ENCODE data around the gene IL37. TPM values are rescaled to one million over a fixed set of nuclear protein-coding genes. Genes with fewer than 3 reads are reported as not detected.

Gene IL37
- total and polyA plus RNA-seq, 12 donors = 0.33 TPM; not detected in 11

GRCh38 chr2:112880091-112880531, 30.9 kb upstream of the IL37 start:
- Histone ChIP-seq H3K36me3 (replicated peaks in 1 of 2) (no peaks in the 10 kb centered on the region), H3K27ac (no peak overlapping the region), H3K9me3 (replicated peaks in 1 of 3) (no peaks in the 10 kb centered on the region), H3K4me1 (replicated peaks in 1 of 2) (peaks cover 0 to 6% of the 10 kb centered on the region in 2 donors), H3K27me3 (no peaks in the 10 kb centered on the region), H3K4me3 (no peak overlapping the region)
- intact Hi-C loops (cut with DNase I) = loop anchor here in 1 of 2 donors (5.0 kb wide), 1 partner anchor 133 kb away; no protein-coding TSS in a partner anchor
- WGBS, 4 donors = 77 to 91% (median 87%) methylated on average over 3 to 5 of the region's 5 CpGs
- no peak for DNase-seq
- TF ChIP-seq POLR2A (IDR thresholded peaks at IDR 0.05) (no peak), CTCF (IDR thresholded peaks at IDR 0.05) (no peak)

GRCh38 chr2:112880696-112881095, 30.3 kb upstream of the IL37 start:
- no peak for DNase-seq
- intact Hi-C loops (cut with DNase I) = loop anchor here in 1 of 2 donors (5.0 kb wide), 1 partner anchor 133 kb away; no protein-coding TSS in a partner anchor
- TF ChIP-seq CTCF (IDR thresholded peaks at IDR 0.05) (no peak), POLR2A (IDR thresholded peaks at IDR 0.05) (no peak)
- no peaks in the 10 kb centered on the region for H3K27me3 ChIP-seq
- no peaks in the 10 kb centered on the region for H3K36me3 ChIP-seq (replicated peaks in 1 of 2)
- peaks cover 0 to 6% of the 10 kb centered on the region in 2 donors for H3K4me1 ChIP-seq (replicated peaks in 1 of 2)
- no peaks in the 10 kb centered on the region for H3K9me3 ChIP-seq (replicated peaks in 1 of 3)
- WGBS, 4 donors = 26 to 56% (median 50%) methylated on average over 7 of the region's 7 CpGs
- H3K27ac ChIP-seq = no peak overlapping the region
- no peak overlapping the region for H3K4me3 ChIP-seq

- DNase-seq = peak in 5 of 7 donors; percentile 20 to 37 (median 27)
- Histone ChIP-seq H3K27me3 (no peaks in the 10 kb centered on the region), H3K9me3 (replicated peaks in 1 of 3) (no peaks in the 10 kb centered on the region), H3K27ac (no peak overlapping the region), H3K4me3 (no peak overlapping the region), H3K4me1 (replicated peaks in 1 of 2) (peaks cover 0 to 6% of the 10 kb centered on the region in 2 donors), H3K36me3 (replicated peaks in 1 of 2) (no peaks in the 10 kb centered on the region)
- intact Hi-C loops (cut with DNase I) = loop anchor here in 1 of 2 donors (5.0 kb wide), 1 partner anchor 134 kb away; no protein-coding TSS in a partner anchor
- 69 to 77% (median 71%) methylated on average over 5 of the region's 5 CpGs for WGBS, 4 donors
- TF ChIP-seq POLR2A (IDR thresholded peaks at IDR 0.05) (no peak), CTCF (IDR thresholded peaks at IDR 0.05) (no peak)
Observed at GRCh38 chr2:112881217-112881985, 29.6 kb upstream of the IL37 start.

- DNase-seq = no peak
- Histone ChIP-seq H3K9me3 (replicated peaks in 1 of 3) (no peaks in the 10 kb centered on the region), H3K4me3 (no peak overlapping the region), H3K36me3 (replicated peaks in 1 of 2) (no peaks in the 10 kb centered on the region), H3K4me1 (replicated peaks in 1 of 2) (peaks cover 0 to 6% of the 10 kb centered on the region in 2 donors), H3K27me3 (no peaks in the 10 kb centered on the region), H3K27ac (no peak overlapping the region)
- intact Hi-C loops (cut with DNase I) = loop anchor here in 1 of 2 donors (5.0 kb wide), 1 partner anchor 136 kb away; no protein-coding TSS in a partner anchor
- WGBS, 4 donors = 70 to 80% (median 77%) methylated on average over 2 of the region's 2 CpGs
- TF ChIP-seq CTCF (IDR thresholded peaks at IDR 0.05) (no peak), POLR2A (IDR thresholded peaks at IDR 0.05) (no peak)
Observed at GRCh38 chr2:112883669-112884068, 27.3 kb upstream of the IL37 start.

All from adrenal gland (tissue), 12 donors.